HG02884 (cell line): ENCODE results near the gene PTPMT1.
A peak's percentile ranks its signal among the peaks of the same experiment; 100 is the strongest.
"Not testable (repeated sequence)": the region's sequence is repeated elsewhere in the genome, so short reads cannot be mapped to it uniquely, and the experiment has no call there.

ENCODE experiments used
- ATAC-seq: cut with Tn5 transposase; IDR thresholded peaks from one replicate; pipeline ENCODE4 v1.9.1; 2021; ENCODE audit warnings: mild to moderate bottlenecking, moderate library complexity; ENCODE audit not compliant: unreplicated experiment

Gene PTPMT1

GRCh38 chr11:47545298-47545697 is 20.1 kb upstream of the PTPMT1 start:
- no peak for ATAC-seq

GRCh38 chr11:47546274-47546673 is 19.1 kb upstream of the PTPMT1 start:
- not testable (repeated sequence) for ATAC-seq

GRCh38 chr11:47550288-47551047 is 14.9 kb upstream of the PTPMT1 start:
- ATAC-seq = no peak

- no peak for ATAC-seq
Measured at GRCh38 chr11:47551086-47551485, 14.3 kb upstream of the PTPMT1 start.

- peak; percentile 4 for ATAC-seq
Measured at GRCh38 chr11:47552056-47552565, 13.3 kb upstream of the PTPMT1 start.

GRCh38 chr11:47552566-47553405 is 12.6 kb upstream of the PTPMT1 start, which contains the start of gene CELF1:
TSS of gene CELF1 (minus strand) at chr11:47553132. CDS start at chr11:47499523, 53,609 bp downstream.
- ATAC-seq = peak; percentile 91

GRCh38 chr11:47553406-47553743 is 12.0 kb upstream of the PTPMT1 start:
- ATAC-seq = peak; percentile 4

GRCh38 chr11:47557004-47557403 is 8.4 kb upstream of the PTPMT1 start:
- not testable (repeated sequence) for ATAC-seq

- ATAC-seq = no peak
Measured at GRCh38 chr11:47558695-47559094, 6.7 kb upstream of the PTPMT1 start.

GRCh38 chr11:47560426-47560825 is 5.0 kb upstream of the PTPMT1 start:
- ATAC-seq = no peak

- not testable (repeated sequence) for ATAC-seq
Measured at GRCh38 chr11:47562393-47562792, 3.0 kb upstream of the PTPMT1 start.

- not testable (repeated sequence) for ATAC-seq
Measured at GRCh38 chr11:47564366-47564765, 1.0 kb upstream of the PTPMT1 start.

GRCh38 chr11:47564933-47565339 is 463 bp upstream of the PTPMT1 start:
- no peak for ATAC-seq

- no peak for ATAC-seq
Measured at GRCh38 chr11:47566149-47566698, 825 bp downstream of the PTPMT1 start.

GRCh38 chr11:47569646-47570045 is 4.2 kb downstream of the PTPMT1 start:
- ATAC-seq = no peak

- no peak for ATAC-seq
Measured at GRCh38 chr11:47570651-47571356, 5.4 kb downstream of the PTPMT1 start.

GRCh38 chr11:47571357-47571729 is 5.9 kb downstream of the PTPMT1 start:
- no peak for ATAC-seq

GRCh38 chr11:47571895-47572294 is 6.5 kb downstream of the PTPMT1 start:
- no peak for ATAC-seq

- no peak for ATAC-seq
Measured at GRCh38 chr11:47572715-47573255, 7.4 kb downstream of the PTPMT1 start.

- ATAC-seq = no peak
Measured at GRCh38 chr11:47573321-47573720, 7.9 kb downstream of the PTPMT1 start.
